ENCODE results near the gene TMEM87A. TPM values are rescaled to one million over a fixed set of nuclear protein-coding genes. Genes with fewer than 3 reads are reported as not detected.

TMEM87A gene
- total RNA-seq, 1 donor from 2014 or later = 45.2 TPM

DNA sequence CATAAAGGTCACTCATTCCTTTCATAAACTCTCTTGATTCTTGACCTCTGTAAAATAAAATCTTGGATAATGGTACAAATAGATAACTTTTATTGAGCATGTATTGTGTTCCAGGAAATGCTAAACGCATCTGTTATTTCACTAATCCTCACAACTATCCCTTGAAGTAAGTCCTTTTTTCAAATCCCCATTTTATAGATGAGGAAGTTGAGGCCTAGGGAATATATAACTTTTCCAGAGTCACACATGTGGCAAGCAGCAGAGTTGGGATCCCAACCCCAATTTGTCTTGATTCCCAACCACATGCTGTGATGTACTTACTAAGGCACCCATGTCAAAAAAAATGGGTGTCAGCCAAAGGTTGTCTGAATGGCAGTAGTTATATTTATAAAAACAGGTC is 71.4 kb downstream of the TMEM87A start:
- peaks cover 0 to 16% of the 10 kb centered on the region in 2 donors for H3K36me3 ChIP-seq
- TF ChIP-seq POLR2AphosphoS5 (IDR thresholded peaks at IDR 0.05; ENCODE audit: insufficient read depth in 1 of 2, low read depth in 1 of 2) (no peak), POLR2A (IDR thresholded peaks at IDR 0.05) (no peak)
- TF ChIP-seq, protein P1, sequence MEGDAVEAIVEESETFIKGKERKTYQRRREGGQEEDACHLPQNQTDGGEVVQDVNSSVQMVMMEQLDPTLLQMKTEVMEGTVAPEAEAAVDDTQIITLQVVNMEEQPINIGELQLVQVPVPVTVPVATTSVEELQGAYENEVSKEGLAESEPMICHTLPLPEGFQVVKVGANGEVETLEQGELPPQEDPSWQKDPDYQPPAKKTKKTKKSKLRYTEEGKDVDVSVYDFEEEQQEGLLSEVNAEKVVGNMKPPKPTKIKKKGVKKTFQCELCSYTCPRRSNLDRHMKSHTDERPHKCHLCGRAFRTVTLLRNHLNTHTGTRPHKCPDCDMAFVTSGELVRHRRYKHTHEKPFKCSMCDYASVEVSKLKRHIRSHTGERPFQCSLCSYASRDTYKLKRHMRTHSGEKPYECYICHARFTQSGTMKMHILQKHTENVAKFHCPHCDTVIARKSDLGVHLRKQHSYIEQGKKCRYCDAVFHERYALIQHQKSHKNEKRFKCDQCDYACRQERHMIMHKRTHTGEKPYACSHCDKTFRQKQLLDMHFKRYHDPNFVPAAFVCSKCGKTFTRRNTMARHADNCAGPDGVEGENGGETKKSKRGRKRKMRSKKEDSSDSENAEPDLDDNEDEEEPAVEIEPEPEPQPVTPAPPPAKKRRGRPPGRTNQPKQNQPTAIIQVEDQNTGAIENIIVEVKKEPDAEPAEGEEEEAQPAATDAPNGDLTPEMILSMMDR (IDR thresholded peaks at IDR 0.05) = no peak
- H3K27me3 ChIP-seq = no peaks in the 10 kb centered on the region
- H3K4me3 ChIP-seq = no peak overlapping the region
- DNase-seq (ENCODE audit: extremely low spot score in 2 of 2) = no peak
- peaks cover 26% of the 10 kb centered on the region for H3K4me1 ChIP-seq
- no peak overlapping the region for H3K27ac ChIP-seq
- intact Hi-C loops (cut with DNase I) = no loop called here
- H3K9me3 ChIP-seq = no peaks in the 10 kb centered on the region

DNA sequence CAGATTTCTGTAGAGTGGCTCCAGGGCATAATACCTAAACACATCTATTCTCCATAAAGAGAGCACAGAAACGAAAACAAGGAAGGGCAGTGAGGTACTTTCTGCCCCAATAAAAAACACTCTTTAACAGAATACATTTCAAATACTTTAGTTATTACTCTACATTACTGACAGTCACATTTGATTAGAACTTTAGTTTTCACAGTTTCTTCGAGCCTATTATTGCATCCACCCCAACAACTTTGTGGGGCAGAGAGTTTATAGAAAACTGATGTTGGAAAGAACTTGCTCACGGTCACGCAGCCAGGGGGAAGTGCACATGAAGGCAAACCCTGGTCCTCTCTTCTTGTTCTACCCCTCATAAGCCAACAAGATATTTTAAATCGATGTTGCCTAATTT is 74.1 kb downstream of the TMEM87A start:
- Histone ChIP-seq H3K4me3 (no peak overlapping the region), H3K4me1 (peaks cover 17% of the 10 kb centered on the region), H3K27me3 (no peaks in the 10 kb centered on the region), H3K9me3 (no peaks in the 10 kb centered on the region), H3K27ac (no peak overlapping the region), H3K36me3 (peaks cover 0 to 16% of the 10 kb centered on the region in 2 donors)
- TF ChIP-seq, protein P1 (IDR thresholded peaks at IDR 0.05) = no peak
- TF ChIP-seq POLR2AphosphoS5 (IDR thresholded peaks at IDR 0.05; ENCODE audit: insufficient read depth in 1 of 2, low read depth in 1 of 2) = no peak
- TF ChIP-seq POLR2A (IDR thresholded peaks at IDR 0.05) = no peak
- no peak for DNase-seq (ENCODE audit: extremely low spot score in 2 of 2)
- intact Hi-C loops (cut with DNase I) = no loop called here

DNA sequence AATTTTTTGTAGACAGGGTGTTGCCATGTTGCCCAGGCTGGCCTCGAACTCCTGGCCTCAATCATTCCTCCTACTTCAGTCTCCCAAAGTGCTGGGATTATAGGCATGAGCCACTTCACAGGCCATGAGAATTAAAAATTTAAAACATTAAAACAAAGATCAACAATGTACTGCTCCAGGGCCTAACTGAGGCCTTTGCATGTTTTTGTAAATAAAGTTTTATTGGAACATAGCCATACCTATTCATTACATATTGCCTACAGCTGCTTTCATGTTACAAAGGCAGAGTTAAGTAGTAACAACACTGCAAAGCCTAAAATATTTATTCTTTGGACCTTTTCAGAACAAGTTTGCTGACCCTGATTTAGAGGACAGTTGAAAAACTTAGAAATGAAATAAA is 74.7 kb downstream of the TMEM87A start:
- Histone ChIP-seq H3K4me3 (no peak overlapping the region), H3K4me1 (peaks cover 11% of the 10 kb centered on the region), H3K27me3 (no peaks in the 10 kb centered on the region), H3K27ac (no peak overlapping the region), H3K9me3 (no peaks in the 10 kb centered on the region), H3K36me3 (peaks cover 0 to 16% of the 10 kb centered on the region in 2 donors)
- no peak for DNase-seq (ENCODE audit: extremely low spot score in 2 of 2)
- TF ChIP-seq POLR2A (IDR thresholded peaks at IDR 0.05) (no peak), POLR2AphosphoS5 (IDR thresholded peaks at IDR 0.05; ENCODE audit: insufficient read depth in 1 of 2, low read depth in 1 of 2) (no peak)
- TF ChIP-seq, protein P1 (IDR thresholded peaks at IDR 0.05) = no peak
- intact Hi-C loops (cut with DNase I) = no loop called here

DNA sequence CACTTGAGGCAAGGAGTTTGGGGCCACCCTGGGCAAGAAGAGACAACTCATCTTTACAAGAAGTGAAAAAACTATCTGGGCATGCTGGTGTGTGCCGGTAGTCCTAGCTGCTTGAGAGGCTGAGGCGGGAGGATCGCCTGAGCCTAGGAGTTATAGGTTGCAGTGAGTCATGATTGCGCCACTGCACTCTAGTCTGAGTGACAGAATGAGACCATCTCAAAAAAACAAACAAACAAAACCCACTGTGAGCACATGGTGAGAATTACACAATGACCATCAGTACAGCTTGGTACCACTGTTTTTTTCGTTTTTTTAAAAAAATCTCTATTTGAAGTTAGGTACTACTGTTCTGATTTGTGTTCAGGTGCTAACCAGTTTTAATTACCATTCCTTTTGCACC is 78.7 kb downstream of the TMEM87A start:
- DNase-seq (ENCODE audit: extremely low spot score in 2 of 2) = no peak
- Histone ChIP-seq H3K36me3 (peaks cover 0 to 37% of the 10 kb centered on the region in 2 donors), H3K9me3 (no peaks in the 10 kb centered on the region), H3K27ac (peak overlapping the region; percentile 19), H3K27me3 (no peaks in the 10 kb centered on the region), H3K4me3 (no peak overlapping the region), H3K4me1 (peaks cover 4% of the 10 kb centered on the region)
- intact Hi-C loops (cut with DNase I) = no loop called here
- TF ChIP-seq, protein P1 (IDR thresholded peaks at IDR 0.05) = no peak
- TF ChIP-seq POLR2AphosphoS5 (IDR thresholded peaks at IDR 0.05; ENCODE audit: insufficient read depth in 1 of 2, low read depth in 1 of 2) (no peak), POLR2A (IDR thresholded peaks at IDR 0.05) (no peak)

DNA sequence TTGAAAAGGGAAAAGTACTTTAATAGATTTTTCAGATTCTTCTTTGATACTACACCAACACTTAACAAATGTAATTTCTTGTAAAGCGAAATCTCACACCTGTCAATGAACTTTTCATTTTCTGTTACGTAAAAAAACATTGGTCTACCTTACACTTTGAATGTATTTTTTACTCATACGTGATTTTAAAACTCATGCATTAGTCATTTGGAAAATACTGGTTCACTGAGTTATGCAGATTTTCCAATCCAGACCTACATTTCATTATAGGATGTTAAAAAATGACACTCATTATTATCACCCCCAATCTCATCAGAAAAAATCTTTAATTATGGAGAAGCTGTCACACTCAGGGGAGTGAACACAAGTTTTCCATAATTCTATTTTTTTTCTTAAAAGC is 79.8 kb downstream of the TMEM87A start:
- no peaks in the 10 kb centered on the region for H3K27me3 ChIP-seq
- H3K4me1 ChIP-seq = peaks cover 4% of the 10 kb centered on the region
- no peak for TF ChIP-seq POLR2AphosphoS5 (IDR thresholded peaks at IDR 0.05; ENCODE audit: insufficient read depth in 1 of 2, low read depth in 1 of 2)
- TF ChIP-seq, protein P1 (IDR thresholded peaks at IDR 0.05) = no peak
- TF ChIP-seq POLR2A (IDR thresholded peaks at IDR 0.05) = no peak
- H3K9me3 ChIP-seq = no peaks in the 10 kb centered on the region
- H3K36me3 ChIP-seq = peaks cover 0 to 39% of the 10 kb centered on the region in 2 donors
- H3K27ac ChIP-seq = no peak overlapping the region
- no peak overlapping the region for H3K4me3 ChIP-seq
- intact Hi-C loops (cut with DNase I) = no loop called here
- DNase-seq (ENCODE audit: extremely low spot score in 2 of 2) = no peak

Measured in vagina (tissue), 2 donors.